Esophagus squamous epithelium (tissue), 4 donors: ENCODE measurements around the gene REEP6.

ENCODE experiments used
- CTCF ChIP-seq, 6 experiments: fragments of 450-650 bp in 4 of 6; fragments of 200-600 bp in 2 of 6; sonication (generic) in 2 of 6; IDR thresholded peaks; one replicate each; pipeline ENCODE4 v1.5.1; 2016 to 2019; ENCODE audit warnings: antibody characterized with exemption in 6 of 6, mild to moderate bottlenecking in 4 of 6, moderate library complexity in 4 of 6
- POLR2A ChIP-seq, 4 donors: fragments of 450-650 bp; IDR thresholded peaks; one replicate each; pipeline ENCODE4 v1.6.1; 2017; ENCODE audit warnings: antibody characterized with exemption in 4 of 4, mild to moderate bottlenecking in 4 of 4, moderate library complexity in 3 of 4

GRCh38 chr19:1447504-1447903 is 43.5 kb upstream of the REEP6 start:
- TF ChIP-seq CTCF (IDR thresholded peaks at IDR 0.05) (no peak), POLR2A (IDR thresholded peaks at IDR 0.05) (no peak)
